Uterus (tissue), 2 donors: ENCODE data around the gene PRSS12.

Experiments
- POLR2A ChIP-seq, 2 donors: fragments of 450-650 bp; IDR thresholded peaks; one replicate each; pipeline ENCODE4 v1.6.1; 2016; ENCODE audit warnings: antibody characterized with exemption in 2 of 2, mild to moderate bottlenecking in 1 of 2, moderate library complexity in 1 of 2
- TF ChIP-seq, protein P1 (sequence below), 4 experiments: fragments of 200-600 bp in 2 of 4; fragments of 450-650 bp in 2 of 4; sonication (generic) in 2 of 4; IDR thresholded peaks; one replicate each; pipeline ENCODE4 v1.5.1; 2016 to 2019; ENCODE audit warnings: antibody characterized with exemption in 4 of 4, mild to moderate bottlenecking in 2 of 4, moderate library complexity in 1 of 4

DNA sequence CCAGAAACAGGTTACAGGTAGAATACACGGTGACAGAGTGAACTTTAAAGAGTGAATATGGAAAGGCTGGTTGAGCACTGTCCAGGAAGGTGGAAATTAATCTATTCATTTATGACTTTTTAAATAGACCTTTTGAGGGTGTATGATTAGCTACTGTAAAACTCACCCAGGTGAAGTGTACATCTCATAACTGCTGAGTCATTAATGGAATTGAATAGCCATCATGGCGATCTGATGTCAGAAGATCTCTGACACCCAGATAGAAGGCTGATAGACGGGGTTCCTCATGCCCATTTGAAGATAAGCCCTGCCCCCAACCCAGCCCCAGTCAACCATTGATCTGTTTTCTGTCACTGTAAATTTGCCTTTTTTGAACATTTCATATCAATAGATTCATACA is 84.0 kb downstream of the PRSS12 start:
- no peak for TF ChIP-seq POLR2A (IDR thresholded peaks at IDR 0.05)
- TF ChIP-seq, protein P1, sequence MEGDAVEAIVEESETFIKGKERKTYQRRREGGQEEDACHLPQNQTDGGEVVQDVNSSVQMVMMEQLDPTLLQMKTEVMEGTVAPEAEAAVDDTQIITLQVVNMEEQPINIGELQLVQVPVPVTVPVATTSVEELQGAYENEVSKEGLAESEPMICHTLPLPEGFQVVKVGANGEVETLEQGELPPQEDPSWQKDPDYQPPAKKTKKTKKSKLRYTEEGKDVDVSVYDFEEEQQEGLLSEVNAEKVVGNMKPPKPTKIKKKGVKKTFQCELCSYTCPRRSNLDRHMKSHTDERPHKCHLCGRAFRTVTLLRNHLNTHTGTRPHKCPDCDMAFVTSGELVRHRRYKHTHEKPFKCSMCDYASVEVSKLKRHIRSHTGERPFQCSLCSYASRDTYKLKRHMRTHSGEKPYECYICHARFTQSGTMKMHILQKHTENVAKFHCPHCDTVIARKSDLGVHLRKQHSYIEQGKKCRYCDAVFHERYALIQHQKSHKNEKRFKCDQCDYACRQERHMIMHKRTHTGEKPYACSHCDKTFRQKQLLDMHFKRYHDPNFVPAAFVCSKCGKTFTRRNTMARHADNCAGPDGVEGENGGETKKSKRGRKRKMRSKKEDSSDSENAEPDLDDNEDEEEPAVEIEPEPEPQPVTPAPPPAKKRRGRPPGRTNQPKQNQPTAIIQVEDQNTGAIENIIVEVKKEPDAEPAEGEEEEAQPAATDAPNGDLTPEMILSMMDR (IDR thresholded peaks at IDR 0.05): no peak
